Smooth muscle cell (in vitro differentiated cells): ENCODE measurements around the gene PRR35. TPM values are rescaled to one million over a fixed set of nuclear protein-coding genes. Genes with fewer than 3 reads are reported as not detected.

Source experiments
- DNase-seq: peaks from one replicate; lab custom pipeline; 2025; ENCODE audit not compliant: unreplicated experiment; lab: John Stamatoyannopoulos, UW
- H2AFZ ChIP-seq: fragments of 200-600 bp; sonication (generic); 2 replicates; pipeline ENCODE4 v1.6.0; 2016; ENCODE audit warnings: antibody characterized with exemption, low read depth, mild to moderate bottlenecking
- H3F3A ChIP-seq: fragments of 200-600 bp; sonication (generic); 2 replicates; pipeline ENCODE4 v1.6.0; 2017; ENCODE audit warnings: antibody characterized with exemption, low read depth
- H3K27ac ChIP-seq: fragments of 200-600 bp; sonication (generic); 2 replicates; pipeline ENCODE4 v1.5.1; 2016; ENCODE audit warnings: low read depth, mild to moderate bottlenecking
- H3K27me3 ChIP-seq: fragments of 200-600 bp; sonication (generic); 2 replicates; pipeline ENCODE4 v1.6.1; 2016; ENCODE audit warnings: low read depth, mild to moderate bottlenecking
- H3K36me3 ChIP-seq: fragments of 200-600 bp; sonication (generic); 2 replicates; pipeline ENCODE4 v1.5.1; 2016; ENCODE audit warnings: low read depth
- H3K4me1 ChIP-seq: fragments of 200-600 bp; sonication (generic); 2 replicates; pipeline ENCODE4 v1.5.1; 2016; ENCODE audit warnings: low read depth
- H3K4me2 ChIP-seq: fragments of 200-600 bp; sonication (generic); 2 replicates; pipeline ENCODE4 v1.6.0; 2016; ENCODE audit warnings: mild to moderate bottlenecking
- H3K4me3 ChIP-seq: fragments of 200-600 bp; sonication (generic); 2 replicates; pipeline ENCODE4 v1.5.1; 2016; ENCODE audit warnings: mild to moderate bottlenecking
- H3K79me2 ChIP-seq: fragments of 200-600 bp; sonication (generic); 2 replicates; pipeline ENCODE4 v1.6.0; 2016; ENCODE audit warnings: low read depth, mild to moderate bottlenecking
- H3K9ac ChIP-seq: fragments of 200-600 bp; sonication (generic); 2 replicates; pipeline ENCODE4 v1.6.0; 2016; ENCODE audit warnings: low read depth
- H3K9me3 ChIP-seq: fragments of 200-600 bp; sonication (generic); replicated peaks from 2 replicates; pipeline ENCODE4 v1.5.1; 2016; ENCODE audit warnings: low read depth
- H4K20me1 ChIP-seq: fragments of 200-600 bp; sonication (generic); 2 replicates; pipeline ENCODE4 v1.6.0; 2016; ENCODE audit warnings: low read depth
- CTCF ChIP-seq: fragments of 200-600 bp; sonication (generic); IDR thresholded peaks from 2 replicates; pipeline ENCODE4 v1.5.1; 2017; ENCODE audit warnings: borderline replicate concordance, mild to moderate bottlenecking, antibody characterized with exemption; ENCODE audit not compliant: insufficient read depth, poor library complexity, severe bottlenecking
- WGBS: methylation state at CpG from one replicate; pipeline ENCODE4 v1.1.7; 2016; ENCODE audit warnings: low lambda C conversion rate; 5-methylcytosine and 5-hydroxymethylcytosine counted together
- polyA plus RNA-seq: library from polyadenylated mRNA; unstranded; fragments of >200 nt; fragmentation: Nextera tagmentation; extraction: Ambion mirVana; gene quantifications from 2 replicates; pipeline ENCODE4 v1.2.1, GENCODE V29; 2016
- total RNA-seq: library from RNA; depleted of rRNA; stranded (reverse); fragments of >200 nt; gene quantifications from 2 replicates; pipeline ENCODE4 v1.2.3, GENCODE V29; 2014

Gene PRR35
- total and polyA plus RNA-seq, 2 experiments from 2014 or later, result not detected

GRCh38 chr16:519841-520687 is 40.1 kb upstream of the PRR35 start:
- no peak overlapping the region for H3K4me2 ChIP-seq
- no peak overlapping the region for H2AFZ ChIP-seq
- H3K79me2 ChIP-seq, result peaks cover 3% of the 10 kb centered on the region
- WGBS, result 97% methylated on average over 34 of the region's 35 CpGs
- no peak for DNase-seq
- peaks cover under 1% of the 10 kb centered on the region for H3F3A ChIP-seq
- no peak overlapping the region for H3K27ac ChIP-seq
- no peaks in the 10 kb centered on the region for H3K9me3 ChIP-seq
- no peak overlapping the region for H3K9ac ChIP-seq
- H4K20me1 ChIP-seq, result peaks cover 18% of the 10 kb centered on the region
- H3K27me3 ChIP-seq, result no peaks in the 10 kb centered on the region
- no peaks in the 10 kb centered on the region for H3K36me3 ChIP-seq
- no peak overlapping the region for H3K4me3 ChIP-seq
- H3K4me1 ChIP-seq, result peaks cover under 1% of the 10 kb centered on the region
- TF ChIP-seq CTCF, result no peak

GRCh38 chr16:520847-521246 is 39.3 kb upstream of the PRR35 start:
- no peak overlapping the region for H3K27ac ChIP-seq
- DNase-seq, result no peak
- H3K79me2 ChIP-seq, result peaks cover 3% of the 10 kb centered on the region
- no peaks in the 10 kb centered on the region for H3K27me3 ChIP-seq
- no peaks in the 10 kb centered on the region for H3K9me3 ChIP-seq
- 95% methylated on average over 13 of the region's 13 CpGs for WGBS
- H3K4me1 ChIP-seq, result peaks cover 6% of the 10 kb centered on the region
- H3K36me3 ChIP-seq, result no peaks in the 10 kb centered on the region
- peaks cover 25% of the 10 kb centered on the region for H4K20me1 ChIP-seq
- peaks cover 3% of the 10 kb centered on the region for H3F3A ChIP-seq
- H3K9ac ChIP-seq, result no peak overlapping the region
- H3K4me2 ChIP-seq, result no peak overlapping the region
- no peak overlapping the region for H3K4me3 ChIP-seq
- no peak overlapping the region for H2AFZ ChIP-seq
- no peak for TF ChIP-seq CTCF

GRCh38 chr16:521381-522210 is 38.6 kb upstream of the PRR35 start:
- WGBS, result 86% methylated on average over 34 of the region's 34 CpGs
- DNase-seq, result no peak
- H3K27me3 ChIP-seq, result no peaks in the 10 kb centered on the region
- H3K4me2 ChIP-seq, result no peak overlapping the region
- H3K27ac ChIP-seq, result no peak overlapping the region
- no peak overlapping the region for H3K4me3 ChIP-seq
- H3K9ac ChIP-seq, result no peak overlapping the region
- peaks cover 30% of the 10 kb centered on the region for H4K20me1 ChIP-seq
- H3K4me1 ChIP-seq, result peaks cover 14% of the 10 kb centered on the region
- H3F3A ChIP-seq, result peaks cover 3% of the 10 kb centered on the region
- no peak overlapping the region for H2AFZ ChIP-seq
- no peaks in the 10 kb centered on the region for H3K9me3 ChIP-seq
- no peaks in the 10 kb centered on the region for H3K36me3 ChIP-seq
- H3K79me2 ChIP-seq, result peaks cover 3% of the 10 kb centered on the region
- peak; percentile 9 for TF ChIP-seq CTCF
